HG03571 (cell line): Measurements from ENCODE around the gene ZNF217.
"Not testable (repeated sequence)": the region's sequence is repeated elsewhere in the genome, so short reads cannot be mapped to it uniquely, and the experiment has no call there.

Experiments
- ATAC-seq: cut with Tn5 transposase; IDR thresholded peaks from one replicate; pipeline ENCODE4 v1.9.1; 2021; ENCODE audit not compliant: unreplicated experiment

The ZNF217 gene

GRCh38 chr20:53598140-53599043, 4.8 kb upstream of the ZNF217 start:
- no peak for ATAC-seq

- ATAC-seq, result no peak
Measured at GRCh38 chr20:53597521-53598120, 4.0 kb upstream of the ZNF217 start.

DNA sequence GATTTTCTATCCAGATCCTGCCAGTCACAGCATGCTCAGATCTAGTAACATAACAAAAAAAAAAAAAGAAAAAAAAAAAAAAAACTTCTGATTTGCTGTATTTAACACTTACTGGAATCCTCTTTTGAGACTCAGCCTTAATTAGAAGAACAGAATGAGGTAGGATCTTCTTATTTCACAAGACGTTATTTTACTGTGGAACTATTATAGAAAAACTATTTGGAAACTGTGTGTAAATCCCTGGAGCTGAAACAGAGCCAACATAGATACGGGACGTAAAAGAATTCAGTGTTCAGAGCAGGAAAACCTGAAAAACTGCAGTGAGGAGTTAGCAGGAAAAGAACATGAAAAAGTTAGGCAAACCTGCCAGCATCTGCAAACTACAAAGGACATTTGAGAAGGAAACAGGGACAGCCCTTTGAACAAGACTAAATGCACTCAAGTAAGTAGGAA, 3.4 kb upstream of the ZNF217 start:
- no peak for ATAC-seq

DNA sequence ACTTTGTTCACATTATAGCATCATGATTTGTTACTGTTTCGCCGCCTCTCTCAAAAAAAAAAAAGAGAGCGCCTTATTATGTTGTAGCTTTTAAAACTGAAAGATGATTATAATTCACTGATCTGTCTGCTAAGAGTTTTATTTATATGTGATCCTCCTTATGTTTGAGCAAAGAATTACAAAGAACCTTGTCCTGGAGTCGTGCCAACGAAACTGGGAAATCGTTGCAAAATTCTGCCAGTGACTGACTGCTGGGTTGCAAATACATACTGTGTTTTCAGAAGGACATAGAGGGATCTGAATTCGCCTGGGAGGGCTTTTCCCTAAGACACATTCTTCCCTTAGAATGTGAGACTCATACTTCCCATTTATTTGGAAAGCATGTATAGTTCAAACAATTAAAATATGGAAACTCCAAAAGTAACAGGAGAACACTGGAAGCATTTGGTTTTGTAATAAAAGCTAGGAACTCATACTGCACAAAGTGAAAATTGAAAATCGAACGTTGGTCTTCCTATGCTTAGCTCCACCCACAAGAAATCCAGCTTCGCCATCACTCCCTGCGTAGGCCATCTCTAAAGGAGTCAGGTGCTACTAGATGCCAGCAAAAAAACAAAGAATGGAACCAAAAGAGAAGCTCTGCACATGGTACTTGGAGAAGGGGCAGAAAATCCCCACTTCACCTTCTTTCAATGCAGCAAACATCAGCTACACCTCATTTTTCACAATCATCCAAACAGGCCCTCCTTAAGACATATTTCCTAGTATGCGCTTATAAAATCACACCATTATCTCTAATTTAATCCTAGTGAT, 2.8 kb upstream of the ZNF217 start:
- ATAC-seq, result not testable (repeated sequence)

GRCh38 chr20:53595742-53596141, 2.1 kb upstream of the ZNF217 start:
- not testable (repeated sequence) for ATAC-seq

GRCh38 chr20:53595018-53595378, 1.4 kb upstream of the ZNF217 start:
- ATAC-seq, result no peak

DNA sequence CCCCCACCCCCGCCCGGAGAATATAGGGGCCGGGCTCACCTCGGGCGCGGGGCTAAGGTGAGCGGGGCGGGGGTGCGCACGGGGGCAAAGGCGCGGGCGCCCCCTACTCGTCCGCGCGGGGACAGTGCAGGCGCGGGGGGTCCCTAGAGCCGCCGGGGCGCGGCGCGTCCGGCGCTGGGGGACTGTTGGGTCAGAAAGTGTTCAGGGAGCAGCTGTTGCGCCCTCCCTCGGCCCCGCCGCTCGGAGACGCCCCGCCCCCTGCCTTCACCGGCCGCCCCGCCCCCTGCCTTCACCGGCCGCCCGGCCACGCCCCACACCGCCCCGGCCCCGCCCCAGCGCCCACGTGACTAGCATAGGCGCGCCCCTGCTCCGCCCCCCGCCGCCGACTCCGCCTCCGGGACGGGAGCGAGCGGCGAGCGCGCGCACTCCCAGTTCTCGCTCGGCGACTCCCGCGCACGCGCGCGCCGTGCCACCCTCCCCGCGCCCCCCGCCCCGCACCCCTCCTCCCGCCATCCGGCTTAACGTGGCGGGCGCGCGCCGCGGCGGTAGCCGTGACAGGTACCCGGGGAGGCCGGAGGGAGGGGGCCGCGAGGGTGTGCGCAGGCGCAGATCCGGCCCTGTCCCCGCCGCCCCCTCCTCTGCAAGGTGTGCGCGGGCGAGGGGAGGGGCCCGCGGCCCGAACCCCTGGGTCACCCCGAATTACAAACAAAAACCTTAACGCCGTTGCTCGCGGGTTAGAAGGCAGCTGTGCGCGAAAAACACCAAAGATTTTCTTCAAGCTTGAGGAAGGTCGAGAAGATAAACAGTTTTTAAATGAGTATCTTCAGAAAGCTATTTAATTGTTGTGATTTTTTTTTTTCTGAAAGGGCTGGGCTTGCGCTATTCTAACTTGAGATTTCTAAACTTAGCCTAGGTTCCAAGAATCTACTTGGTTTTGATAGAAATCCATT, 704 bp upstream of the ZNF217 start:
- ATAC-seq, result peak; percentile 59

DNA sequence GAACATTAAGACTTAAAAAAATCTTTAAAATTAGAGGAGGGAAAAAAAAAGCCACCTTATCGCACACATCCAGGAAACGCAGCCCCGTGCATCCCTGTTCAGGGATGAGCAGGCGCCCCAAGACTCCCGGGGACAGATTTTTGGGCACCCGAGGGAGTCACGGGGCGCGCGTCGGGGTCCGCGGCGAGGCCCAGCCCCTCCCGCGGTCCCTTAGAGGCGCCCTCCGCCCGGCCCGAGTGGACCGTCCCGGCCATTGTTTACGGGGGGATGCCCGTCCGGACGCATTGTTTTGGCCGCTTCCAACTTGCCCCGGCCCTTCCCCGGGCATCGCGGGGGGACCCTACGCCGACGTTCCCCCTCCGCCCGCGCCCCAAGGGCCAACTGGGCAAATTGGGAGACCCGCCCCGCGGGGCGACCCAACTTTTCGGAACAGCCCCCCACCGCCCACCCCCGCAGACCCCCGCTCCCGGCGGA, 610 bp downstream of the ZNF217 start:
- ATAC-seq, result no peak

- not testable (repeated sequence) for ATAC-seq
Measured at GRCh38 chr20:53592454-53592991, 1.1 kb downstream of the ZNF217 start.

GRCh38 chr20:53591941-53592441, 1.6 kb downstream of the ZNF217 start:
- not testable (repeated sequence) for ATAC-seq

DNA sequence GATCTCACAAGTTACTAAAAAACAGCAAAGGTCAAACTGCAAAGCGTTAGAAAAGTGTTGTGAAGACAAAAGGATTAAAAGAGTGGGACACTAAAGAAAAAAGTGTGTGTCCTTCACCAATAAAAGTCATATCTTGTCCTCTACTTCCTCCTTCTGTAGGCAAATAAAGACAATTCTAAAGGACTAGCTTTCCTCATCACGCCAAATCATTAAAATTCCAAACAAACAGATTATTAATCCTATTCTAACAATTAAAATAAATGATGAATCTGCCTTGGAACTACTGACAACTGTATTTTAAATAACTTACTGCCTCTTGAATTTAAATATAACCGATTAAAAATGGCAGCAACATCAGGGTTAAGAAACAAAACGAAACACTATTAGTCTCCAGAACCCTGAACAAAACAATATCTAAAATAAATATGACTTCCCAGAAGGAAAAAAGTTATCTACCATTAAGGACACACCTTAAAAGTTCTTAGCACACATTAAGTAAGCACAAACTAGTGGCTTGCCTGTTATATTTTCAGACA, 2.4 kb downstream of the ZNF217 start:
- ATAC-seq, result not testable (repeated sequence)

DNA sequence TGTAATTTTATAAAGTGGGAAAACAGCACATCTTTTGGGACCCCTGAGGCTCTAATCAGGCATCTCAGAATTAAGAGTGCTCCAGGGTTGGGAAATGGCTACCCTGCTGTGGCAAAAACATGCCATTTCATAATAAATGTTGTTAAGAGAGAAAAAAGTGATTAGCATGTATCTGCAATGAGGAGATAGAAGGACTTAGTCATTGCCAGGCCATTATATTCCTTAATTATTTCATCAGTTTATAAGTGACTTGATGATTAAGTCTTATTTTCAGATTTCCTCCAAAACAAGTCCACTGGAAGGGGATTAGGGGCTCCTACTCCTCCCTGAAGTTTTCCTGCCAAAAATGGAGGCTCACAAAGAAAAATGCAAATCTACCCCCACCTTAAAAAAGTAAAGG, 3.0 kb downstream of the ZNF217 start:
- ATAC-seq, result not testable (repeated sequence)

DNA sequence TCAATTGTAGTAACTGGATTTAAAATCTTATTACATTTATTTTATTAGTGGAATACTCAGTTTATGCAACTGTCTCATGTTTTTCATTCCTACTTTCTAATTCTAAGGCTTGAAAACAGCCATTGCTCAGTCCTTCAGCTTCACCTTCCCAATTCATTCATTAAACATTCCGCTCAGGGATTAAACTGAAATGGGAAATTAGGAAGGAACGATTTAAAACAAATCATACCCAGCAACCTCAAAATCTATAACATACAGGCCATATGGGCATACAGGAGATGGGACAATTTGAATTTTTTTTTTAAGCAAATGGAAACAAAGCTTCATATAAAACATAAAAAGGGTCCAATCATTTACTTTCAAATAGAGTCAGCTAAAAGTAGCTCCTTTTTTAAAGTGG, 3.5 kb downstream of the ZNF217 start:
- ATAC-seq, result not testable (repeated sequence)

DNA sequence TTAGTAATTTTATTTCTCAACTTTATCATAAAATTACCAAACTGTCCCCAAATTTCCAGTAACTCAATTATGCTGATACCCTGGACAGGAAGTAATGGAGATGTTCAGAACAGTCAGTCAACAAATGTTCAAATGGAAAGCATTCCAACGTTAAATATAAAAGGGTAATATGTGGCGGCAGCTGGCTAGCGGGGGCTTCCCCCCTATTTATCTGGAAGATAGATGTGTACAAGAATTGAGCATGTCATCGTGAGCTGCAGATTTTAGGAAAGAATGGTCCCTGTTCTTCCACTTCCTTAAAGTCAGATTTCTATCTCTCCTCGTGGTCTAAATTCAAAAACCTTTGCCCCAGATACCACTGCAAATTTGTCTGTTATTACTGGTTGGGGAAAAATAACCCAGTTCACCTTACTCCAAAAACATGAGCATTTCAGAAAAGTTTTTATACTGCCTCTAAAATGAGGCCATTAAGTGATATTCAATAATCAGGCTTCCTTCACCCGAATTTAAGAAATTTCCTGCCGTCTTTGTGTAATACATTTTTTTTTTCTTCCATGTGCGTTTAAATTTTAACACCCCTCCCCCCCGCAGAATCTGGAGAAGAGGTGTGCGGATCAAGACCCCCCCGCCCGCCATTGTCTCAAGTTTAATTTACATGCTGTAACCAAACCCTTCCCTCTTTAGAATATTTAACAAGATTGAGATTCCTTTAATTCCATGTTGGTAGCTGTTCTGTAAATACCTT, 4.1 kb downstream of the ZNF217 start:
- ATAC-seq, result not testable (repeated sequence)

GRCh38 chr20:53587157-53587703, 6.4 kb downstream of the ZNF217 start:
- ATAC-seq, result not testable (repeated sequence)

- no peak for ATAC-seq
Measured at GRCh38 chr20:53586640-53587039, 7.0 kb downstream of the ZNF217 start.

GRCh38 chr20:53585910-53586309, 7.7 kb downstream of the ZNF217 start:
- ATAC-seq, result not testable (repeated sequence)

- not testable (repeated sequence) for ATAC-seq
Measured at GRCh38 chr20:53585004-53585569, 8.6 kb downstream of the ZNF217 start.
